Panc1 (cell line): ENCODE data around the gene AP1S1.

Experiments
- CTCF ChIP-seq: fragments of 450-650 bp; IDR thresholded peaks from 2 replicates; pipeline ENCODE4 v1.5.1; 2017; ENCODE audit warnings: mild to moderate bottlenecking
- POLR2AphosphoS5 ChIP-seq: IDR thresholded peaks from 2 replicates; pipeline ENCODE4 v1.6.1; 2012; ENCODE audit warnings: mild to moderate bottlenecking, low read depth, low read length, moderate library complexity
- REST ChIP-seq, 2 experiments: IDR thresholded peaks; 2 replicates each; pipeline ENCODE4 v1.6.1; 2011 to 2012; ENCODE audit warnings: low read depth in 2 of 2, control low read depth in 1 of 2, low read length in 1 of 2, mild to moderate bottlenecking in 1 of 2, moderate library complexity in 1 of 2; ENCODE audit not compliant: insufficient read depth in 1 of 2
- SIN3A ChIP-seq: IDR thresholded peaks from 2 replicates; pipeline ENCODE4 v1.6.1; 2012; ENCODE audit warnings: low read depth, mild to moderate bottlenecking, low read length, moderate library complexity, borderline replicate concordance; ENCODE audit not compliant: insufficient read depth
- TCF7L2 ChIP-seq: IDR thresholded peaks from 2 replicates; pipeline ENCODE4 v1.6.1; 2011; ENCODE audit warnings: mild to moderate bottlenecking, low read depth, low read length, inconsistent platforms

GRCh38 chr7:101179713-101180112 is 25.4 kb downstream of the AP1S1 start:
- TF ChIP-seq CTCF (no peak), SIN3A (no peak), POLR2AphosphoS5 (no peak), TCF7L2 (no peak), REST (IDR thresholded peaks at IDR 0.05; ENCODE audit: insufficient read depth in 1 of 2, low read depth in 2 of 2, low read length in 1 of 2) (no peak)
